SK-N-SH (cell line): Measurements from ENCODE around the gene EXOC3L1. TPM values are rescaled to one million over a fixed set of nuclear protein-coding genes. Genes with fewer than 3 reads are reported as not detected.

Source experiments
- CTCF ChIA-PET: fragments of 300-600, 350-600 bp; formaldehyde crosslinking; extraction: SDS; loops from one replicate; lab custom pipeline; 2021; lab: Yijun Ruan, JAX
- POLR2A ChIA-PET: fragments of 350-600 bp; sonication (Branson Sonifier 250); formaldehyde crosslinking; extraction: SDS; loops from one replicate; lab custom pipeline; 2020; ENCODE audit warnings: antibody characterized with exemption, inconsistent platforms; lab: Yijun Ruan, JAX
- DNase-seq: peaks from one replicate; pipeline ENCODE4 v3.0.0; 2012
- H2AFZ ChIP-seq: fragments of 200-600 bp; sonication (generic); 2 replicates; pipeline ENCODE4 v1.8.1; 2016; ENCODE audit warnings: antibody characterized with exemption, mild to moderate bottlenecking, low read depth
- H3F3A ChIP-seq: fragments of 200-600 bp; sonication (generic); replicated peaks from 2 replicates; pipeline ENCODE3; 2016; ENCODE audit warnings: antibody characterized with exemption, mild to moderate bottlenecking; ENCODE audit not compliant: insufficient read depth
- H3K27ac ChIP-seq, 2 experiments: fragments of 200-500 bp in 1 of 2; fragments of 200-600 bp in 1 of 2; sonication (Bioruptor generic) in 1 of 2; sonication (generic), shearing (Covaris generic) in 1 of 2; 2 replicates each; pipeline versions ENCODE4 v1.5.1 to v1.6.1; 2014 to 2016; ENCODE audit warnings: low read depth in 2 of 2, inconsistent platforms in 1 of 2, low read length in 1 of 2, mild to moderate bottlenecking in 1 of 2, mixed read lengths in 1 of 2
- H3K27me3 ChIP-seq: fragments of 200-600 bp; sonication (generic), shearing (Covaris generic); 2 replicates; pipeline ENCODE4 v1.6.1; 2016; ENCODE audit warnings: mixed run types; ENCODE audit not compliant: insufficient read depth
- H3K36me3 ChIP-seq, 2 experiments: fragments of 200-500 bp in 1 of 2; fragments of 200-600 bp in 1 of 2; sonication (Bioruptor generic) in 1 of 2; sonication (generic) in 1 of 2; replicated peaks in 1 of 2; 2 replicates each; pipeline versions ENCODE3 to v1.5.1; 2014 to 2016; ENCODE audit warnings: low read length in 1 of 2, mild to moderate bottlenecking in 1 of 2; ENCODE audit not compliant: insufficient read depth in 2 of 2, control insufficient read depth in 1 of 2
- H3K4me1 ChIP-seq, 2 experiments: fragments of 200-500 bp in 1 of 2; fragments of 200-600 bp in 1 of 2; sonication (Bioruptor generic) in 1 of 2; sonication (generic), shearing (Covaris generic) in 1 of 2; 2 replicates each; pipeline versions ENCODE4 v1.5.1 to v1.6.1; 2014 to 2016; ENCODE audit warnings: low read depth in 1 of 2, low read length in 1 of 2, mixed run types in 1 of 2; ENCODE audit not compliant: insufficient read depth in 2 of 2, control insufficient read depth in 1 of 2
- H3K4me2 ChIP-seq: fragments of 200-600 bp; sonication (generic), shearing (Covaris generic); 2 replicates; pipeline ENCODE4 v1.6.1; 2017; ENCODE audit warnings: mixed run types
- H3K4me3 ChIP-seq, 2 experiments: fragments of 200-500 bp in 1 of 2; fragments of 200-600 bp in 1 of 2; sonication (Bioruptor generic) in 1 of 2; sonication (generic), shearing (Covaris generic) in 1 of 2; 2 replicates each; pipeline versions ENCODE4 v1.5.1 to v1.8.1; 2014 to 2016; ENCODE audit warnings: low read depth in 2 of 2, inconsistent platforms in 1 of 2, low read length in 1 of 2, mild to moderate bottlenecking in 1 of 2, mixed read lengths in 1 of 2, moderate library complexity in 1 of 2
- H3K79me2 ChIP-seq: fragments of 200-600 bp; sonication (generic); 2 replicates; pipeline ENCODE4 v1.8.1; 2017; ENCODE audit warnings: mild to moderate bottlenecking; ENCODE audit not compliant: insufficient read depth
- H3K9ac ChIP-seq: fragments of 200-600 bp; sonication (generic); 2 replicates; pipeline ENCODE4 v1.6.1; 2017; ENCODE audit warnings: mixed run types
- H3K9me2 ChIP-seq: fragments of 200-600 bp; sonication (generic); 2 replicates; pipeline ENCODE4 v1.6.1; 2017; ENCODE audit warnings: mixed run types
- H3K9me3 ChIP-seq: fragments of 200-600 bp; sonication (generic); 2 replicates; pipeline ENCODE4 v1.6.1; 2017; ENCODE audit warnings: mixed run types, mild to moderate bottlenecking, moderate library complexity
- H4K20me1 ChIP-seq: fragments of 200-600 bp; sonication (generic); 2 replicates; pipeline ENCODE4 v1.6.1; 2017; ENCODE audit warnings: mild to moderate bottlenecking, mixed run types; ENCODE audit not compliant: insufficient read depth
- ELF1 ChIP-seq: IDR thresholded peaks from 2 replicates; pipeline ENCODE4 v1.4.0; 2012
- EP300 ChIP-seq, 2 experiments: IDR thresholded peaks; 2 replicates each; pipeline versions ENCODE4 v1.4.0 to v1.6.1; 2012; ENCODE audit warnings: borderline replicate concordance in 1 of 2, low read depth in 1 of 2, low read length in 1 of 2
- EZH2phosphoT487 ChIP-seq: fragments of 200-600 bp; sonication (generic); IDR thresholded peaks from 2 replicates; pipeline ENCODE4 v1.6.1; 2017; ENCODE audit warnings: low read depth, mixed run types, mild to moderate bottlenecking, antibody characterized with exemption, moderate library complexity, borderline replicate concordance
- FOXJ3 ChIP-seq: sonication (generic); formaldehyde crosslinking; IDR thresholded peaks from 2 replicates; pipeline ENCODE4 v1.5.1; 2020; ENCODE audit warnings: mild to moderate bottlenecking, missing genetic modification reagents
- FOXM1 ChIP-seq: IDR thresholded peaks from 2 replicates; pipeline ENCODE4 v1.4.0; 2012; ENCODE audit warnings: low read depth, mild to moderate bottlenecking
- GABPA ChIP-seq: IDR thresholded peaks from 2 replicates; pipeline ENCODE4 v1.4.0; 2012; ENCODE audit warnings: low read depth, mild to moderate bottlenecking
- GATA2 ChIP-seq: sonication (generic); formaldehyde crosslinking; IDR thresholded peaks from 2 replicates; pipeline ENCODE4 v1.5.0; 2020; ENCODE audit warnings: mild to moderate bottlenecking, missing genetic modification reagents
- MAX ChIP-seq: IDR thresholded peaks from 2 replicates; pipeline ENCODE4 v1.4.0; 2012; ENCODE audit warnings: low read depth
- MEF2A ChIP-seq: IDR thresholded peaks from 2 replicates; pipeline ENCODE4 v1.4.0; 2012; ENCODE audit warnings: low read depth, borderline replicate concordance
- NFIC ChIP-seq: IDR thresholded peaks from 2 replicates; pipeline ENCODE4 v1.4.0; 2012; ENCODE audit warnings: borderline replicate concordance
- NRF1 ChIP-seq: IDR thresholded peaks from 2 replicates; pipeline ENCODE4 v1.6.1; 2012; ENCODE audit warnings: low read depth, mild to moderate bottlenecking, low read length
- PBX3 ChIP-seq: IDR thresholded peaks from 2 replicates; pipeline ENCODE4; 2012
- POLR2AphosphoS5 ChIP-seq: IDR thresholded peaks from 2 replicates; pipeline ENCODE4 v1.6.1; 2012; ENCODE audit warnings: low read depth, low read length
- REST ChIP-seq: IDR thresholded peaks from 2 replicates; pipeline ENCODE4 v1.6.1; 2012; ENCODE audit warnings: mild to moderate bottlenecking, low read depth, low read length, moderate library complexity
- RXRA ChIP-seq: IDR thresholded peaks from 2 replicates; pipeline ENCODE4 v1.4.0; 2012; ENCODE audit warnings: low read depth, mild to moderate bottlenecking, borderline replicate concordance
- SMC3 ChIP-seq: IDR thresholded peaks from 2 replicates; pipeline ENCODE4 v1.6.1; 2012; ENCODE audit warnings: low read depth, low read length, improper control_type of control experiment
- TCF12 ChIP-seq: IDR thresholded peaks from 2 replicates; pipeline ENCODE4 v1.4.0; 2012
- TEAD4 ChIP-seq: IDR thresholded peaks from 2 replicates; pipeline ENCODE4 v1.4.0; 2012; ENCODE audit warnings: mild to moderate bottlenecking, borderline replicate concordance; ENCODE audit not compliant: insufficient read depth
- USF1 ChIP-seq: IDR thresholded peaks from 2 replicates; pipeline ENCODE4 v1.4.0; 2012; ENCODE audit warnings: low read depth, borderline replicate concordance
- YY1 ChIP-seq: IDR thresholded peaks from 2 replicates; pipeline ENCODE4 v1.4.0; 2012; ENCODE audit warnings: low read depth, mild to moderate bottlenecking
- ZBTB33 ChIP-seq: IDR thresholded peaks from 2 replicates; pipeline ENCODE4 v1.4.0; 2012; ENCODE audit warnings: low read depth, borderline replicate concordance
- WGBS: methylation state at CpG from one replicate; pipeline ENCODE4 v1.1.6; 2017; ENCODE audit warnings: low lambda C conversion rate; 5-methylcytosine and 5-hydroxymethylcytosine counted together
- polyA plus RNA-seq, 3 experiments: library from polyadenylated mRNA; depleted of rRNA; stranded (reverse); fragments of >200 nt; gene quantifications; 2 replicates each; pipeline ENCODE4 v1.2.3, GENCODE V29; 2012

The EXOC3L1 gene
- polyA plus RNA-seq, 1 of the 3 experiments (the other 2 are of a cell fraction): 0.46 TPM

GRCh38 chr16:67188798-67189197 is 1.1 kb downstream of the EXOC3L1 start:
- H3K9me3 ChIP-seq: no peaks in the 10 kb centered on the region
- H3K27me3 ChIP-seq: no peaks in the 10 kb centered on the region
- no peak overlapping the region for H3K4me3 ChIP-seq
- no peak overlapping the region for H3K9ac ChIP-seq
- peaks cover 25 to 28% of the 10 kb centered on the region in 2 experiments for H3K4me1 ChIP-seq
- no peak overlapping the region for H2AFZ ChIP-seq
- no peak overlapping the region for H3K4me2 ChIP-seq
- 91% methylated on average over 8 of the region's 15 CpGs for WGBS
- POLR2A ChIA-PET: interaction anchor here (0.6 kb wide), 1 partner anchor 819 kb away, joined by 3 read pairs; no protein-coding TSS in a partner anchor
- no peak for DNase-seq
- CTCF ChIA-PET: interaction anchor here (1.0 to 3.5 kb wide), 7 partner anchors 9 to 212 kb away, joined by 3 to 11 read pairs (median 3); partner anchors contain the start of gene NOL3
- no peak overlapping the region for H3K27ac ChIP-seq
- no peaks in the 10 kb centered on the region for H3K9me2 ChIP-seq
- peaks cover 0 to 9% of the 10 kb centered on the region in 2 experiments for H3K36me3 ChIP-seq
- TF ChIP-seq PBX3: no peak
- TF ChIP-seq FOXM1: no peak
- TF ChIP-seq ZBTB33: no peak
- H3F3A ChIP-seq: peaks cover 22% of the 10 kb centered on the region
- peaks cover 16% of the 10 kb centered on the region for H4K20me1 ChIP-seq
- peaks cover 22% of the 10 kb centered on the region for H3K79me2 ChIP-seq

GRCh38 chr16:67188323-67188722 is 1.6 kb downstream of the EXOC3L1 start:
- Histone ChIP-seq H3K4me1 (peaks cover 22 to 24% of the 10 kb centered on the region in 2 experiments), H3K27ac (no peak overlapping the region), H3K9ac (no peak overlapping the region), H3K79me2 (peaks cover 18% of the 10 kb centered on the region), H2AFZ (no peak overlapping the region), H3K4me3 (no peak overlapping the region), H3K36me3 (peaks cover 0 to 4% of the 10 kb centered on the region in 2 experiments), H4K20me1 (peaks cover 11% of the 10 kb centered on the region)
- no peak for DNase-seq
- WGBS: no CpG with 5 or more reads among the region's 4 CpGs
- TF ChIP-seq NFIC (no peak), GATA2 (CRISPR knock-in tag) (no peak), NRF1 (no peak), FOXJ3 (CRISPR knock-in tag) (no peak), POLR2AphosphoS5 (no peak), USF1 (no peak), EP300 (IDR thresholded peaks at IDR 0.05; ENCODE audit: borderline replicate concordance in 1 of 2, low read depth in 1 of 2, low read length in 1 of 2) (no peak), ELF1 (no peak), GABPA (no peak), MAX (no peak), MEF2A (no peak), YY1 (no peak), SMC3 (no peak), EZH2phosphoT487 (no peak), TCF12 (no peak), TEAD4 (no peak), RXRA (no peak), REST (no peak)
- TF ChIP-seq, all 33 proteins: peak for 0
- no peaks in the 10 kb centered on the region for H3K9me2 ChIP-seq
- H3K27me3 ChIP-seq: no peaks in the 10 kb centered on the region
- H3K4me2 ChIP-seq: no peak overlapping the region
- peaks cover 22% of the 10 kb centered on the region for H3F3A ChIP-seq
- POLR2A ChIA-PET: no interaction called here
- H3K9me3 ChIP-seq: no peaks in the 10 kb centered on the region
- CTCF ChIA-PET: interaction anchor here (1.0 to 3.5 kb wide), 4 partner anchors 14 to 211 kb away, joined by 3 to 11 read pairs (median 5); no protein-coding TSS in a partner anchor
